ENCODE measurements around the gene KIF5C.
"Not testable (repeated sequence)": the region's sequence is repeated elsewhere in the genome, so short reads cannot be mapped to it uniquely, and the experiment has no call there.

Gene KIF5C

GRCh38 chr2:148874868-148875341, at the start of gene KIF5C:
KIF5C (plus strand) TSS chr2:148875227; CDS start chr2:148875618, 391 bp downstream.
- DNase-seq (ENCODE audit: extremely low read depth in 1 of 2, low read depth in 1 of 2) = peak; percentile 76 to 86

DNA sequence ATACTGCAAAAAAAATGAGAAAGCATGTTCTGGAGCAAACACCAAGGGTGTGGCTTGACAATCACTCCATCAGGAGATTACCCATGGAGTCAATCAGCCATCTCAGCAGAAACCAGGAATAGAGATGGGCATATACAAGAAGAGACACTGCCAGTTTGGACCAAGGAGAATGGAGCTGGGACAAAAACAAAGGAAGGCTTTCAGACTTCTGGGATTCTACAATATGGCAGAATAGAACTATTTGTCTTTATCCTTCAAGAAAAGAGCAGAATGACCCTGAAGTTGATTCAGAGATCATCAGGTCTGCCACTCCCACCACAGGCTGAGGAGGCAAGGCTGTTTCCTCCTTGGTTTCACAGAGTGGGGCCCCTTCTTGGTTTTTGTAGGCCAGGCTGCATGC, 48.2 kb upstream of the KIF5C start:
- no peak for DNase-seq (ENCODE audit: extremely low read depth in 1 of 2, low read depth in 1 of 2)

GRCh38 chr2:148828941-148829340, 46.1 kb upstream of the KIF5C start:
- no peak for DNase-seq (ENCODE audit: extremely low read depth in 1 of 2, low read depth in 1 of 2)

DNA sequence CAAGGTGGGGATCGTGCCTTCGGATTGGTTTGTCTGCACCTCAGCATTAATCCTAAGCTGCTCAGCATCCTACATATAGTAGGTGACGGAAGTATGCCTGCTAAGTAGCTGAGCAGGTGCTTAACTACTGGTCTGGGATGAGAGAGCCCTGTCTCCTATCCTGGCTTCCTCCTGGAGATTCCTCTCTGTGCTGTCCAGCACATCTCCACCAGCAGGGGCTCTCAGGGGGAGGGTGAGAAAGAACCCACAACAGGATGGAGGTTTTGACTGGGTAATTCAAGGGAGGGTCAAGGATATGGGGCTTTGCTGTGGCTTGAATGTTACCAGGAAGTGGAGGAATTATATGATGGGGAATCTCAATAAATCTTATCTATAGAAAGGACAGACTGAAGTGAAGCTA, 45.4 kb upstream of the KIF5C start:
- no peak for DNase-seq (ENCODE audit: extremely low read depth in 1 of 2, low read depth in 1 of 2)

- DNase-seq (ENCODE audit: extremely low read depth in 1 of 2, low read depth in 1 of 2) = no peak
These were observed 42.4 kb upstream of the KIF5C start for GRCh38 chr2:148832637-148833036.

DNA sequence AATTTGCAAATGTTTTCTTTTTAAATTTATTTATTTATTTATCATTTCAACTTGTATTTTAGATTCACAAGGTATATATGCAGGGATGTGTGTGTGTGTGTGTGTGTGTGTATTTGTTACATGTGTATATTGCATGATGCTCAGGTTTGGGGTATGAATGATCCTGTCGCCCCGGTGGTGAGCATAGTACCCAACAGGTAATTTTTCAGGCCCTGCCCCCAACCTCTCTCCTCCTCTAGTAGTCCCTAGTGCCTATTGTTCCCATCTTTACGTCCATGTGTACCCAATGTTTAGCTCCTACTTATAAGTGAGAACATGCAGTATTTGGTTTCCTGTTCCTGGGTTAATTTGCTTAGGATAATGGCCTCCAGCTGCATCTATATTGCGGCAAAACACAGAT, 33.0 kb upstream of the KIF5C start:
- no peak for DNase-seq (ENCODE audit: extremely low read depth in 1 of 2, low read depth in 1 of 2)

GRCh38 chr2:148848146-148848545, 26.9 kb upstream of the KIF5C start:
- DNase-seq (ENCODE audit: extremely low read depth in 1 of 2, low read depth in 1 of 2) = no peak

GRCh38 chr2:148853458-148853857, 21.6 kb upstream of the KIF5C start:
- DNase-seq (ENCODE audit: extremely low read depth in 1 of 2, low read depth in 1 of 2) = no peak

DNA sequence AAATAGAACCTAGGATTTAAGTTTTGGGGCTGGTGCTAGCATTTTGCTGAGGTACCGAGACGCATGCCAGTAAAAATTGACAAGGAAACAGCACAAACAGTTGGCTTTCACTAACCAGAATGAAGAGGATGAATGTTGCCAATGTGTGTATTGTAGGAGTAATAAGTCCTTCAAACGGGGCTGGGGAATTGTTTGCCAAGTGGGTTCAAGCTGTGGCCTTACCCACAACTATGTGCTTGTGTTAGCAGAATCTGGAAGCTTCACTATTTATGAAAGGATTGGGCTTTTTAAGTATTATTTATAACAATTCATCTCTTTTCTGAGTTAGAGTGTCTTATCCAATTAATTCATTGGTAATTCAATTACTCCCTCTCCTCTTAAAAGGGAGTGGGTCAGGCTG, 15.0 kb upstream of the KIF5C start:
- DNase-seq (ENCODE audit: extremely low read depth in 1 of 2, low read depth in 1 of 2) = no peak

- DNase-seq (ENCODE audit: extremely low read depth in 1 of 2, low read depth in 1 of 2) = no peak
These were observed 13.7 kb upstream of the KIF5C start for GRCh38 chr2:148861367-148861766.

- DNase-seq (ENCODE audit: extremely low read depth in 1 of 2, low read depth in 1 of 2) = not testable (repeated sequence)
These were observed 12.5 kb upstream of the KIF5C start for GRCh38 chr2:148862478-148862877.

- no peak for DNase-seq (ENCODE audit: extremely low read depth in 1 of 2, low read depth in 1 of 2)
These were observed 9.5 kb upstream of the KIF5C start for GRCh38 chr2:148865512-148865911.

DNA sequence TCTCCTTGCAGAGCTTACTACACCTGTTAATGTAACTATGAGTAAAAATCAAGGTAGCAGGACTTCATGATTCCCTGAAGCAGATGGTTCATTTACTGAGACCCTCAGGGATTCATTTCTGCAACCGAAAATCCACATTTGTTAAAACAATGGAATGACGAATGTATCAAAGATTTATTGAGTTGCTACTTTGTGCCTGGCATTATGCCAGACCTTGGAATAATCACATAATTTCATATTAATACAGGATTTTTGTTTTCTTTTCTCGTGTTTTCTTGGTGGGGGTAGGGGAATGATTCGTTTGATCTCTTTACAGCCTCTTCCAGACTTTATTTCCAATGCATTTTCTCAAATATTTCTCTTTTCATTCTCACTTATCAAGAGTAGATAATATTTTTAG, 8.9 kb upstream of the KIF5C start:
- no peak for DNase-seq (ENCODE audit: extremely low read depth in 1 of 2, low read depth in 1 of 2)

- DNase-seq (ENCODE audit: extremely low read depth in 1 of 2, low read depth in 1 of 2) = no peak
These were observed 7.8 kb upstream of the KIF5C start for GRCh38 chr2:148867079-148867769.

DNA sequence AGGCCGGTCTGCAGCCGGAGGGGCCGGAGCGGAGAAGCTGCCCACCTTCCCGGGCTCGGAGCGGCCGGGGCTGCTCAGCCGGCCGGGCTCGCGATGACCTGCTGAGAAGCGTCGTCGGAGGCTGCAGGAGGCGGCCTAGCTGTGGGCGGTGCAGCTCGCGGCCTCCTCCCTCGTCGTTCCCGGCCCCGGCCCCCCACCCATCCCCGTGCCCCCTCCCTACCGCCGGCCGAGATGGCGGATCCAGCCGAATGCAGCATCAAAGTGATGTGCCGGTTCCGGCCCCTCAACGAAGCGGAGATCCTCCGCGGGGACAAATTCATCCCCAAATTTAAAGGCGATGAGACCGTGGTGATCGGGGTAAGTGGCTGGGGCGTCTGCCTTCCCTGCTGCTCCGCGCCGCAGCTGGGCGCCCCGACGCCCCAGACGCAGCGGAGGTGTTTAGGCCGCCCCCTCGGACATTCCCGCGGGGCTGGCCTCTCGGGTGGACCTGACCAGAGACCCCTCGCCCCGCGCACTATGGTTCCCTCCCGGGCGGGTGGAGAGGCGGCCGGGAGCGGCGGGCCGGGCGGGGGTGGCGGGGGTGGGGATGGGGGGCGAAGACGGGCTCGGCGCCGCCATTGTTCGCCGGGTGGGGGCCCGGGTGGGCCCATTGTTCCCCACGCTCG, 492 bp downstream of the KIF5C start:
- DNase-seq (ENCODE audit: extremely low read depth in 1 of 2, low read depth in 1 of 2) = no peak

DNA sequence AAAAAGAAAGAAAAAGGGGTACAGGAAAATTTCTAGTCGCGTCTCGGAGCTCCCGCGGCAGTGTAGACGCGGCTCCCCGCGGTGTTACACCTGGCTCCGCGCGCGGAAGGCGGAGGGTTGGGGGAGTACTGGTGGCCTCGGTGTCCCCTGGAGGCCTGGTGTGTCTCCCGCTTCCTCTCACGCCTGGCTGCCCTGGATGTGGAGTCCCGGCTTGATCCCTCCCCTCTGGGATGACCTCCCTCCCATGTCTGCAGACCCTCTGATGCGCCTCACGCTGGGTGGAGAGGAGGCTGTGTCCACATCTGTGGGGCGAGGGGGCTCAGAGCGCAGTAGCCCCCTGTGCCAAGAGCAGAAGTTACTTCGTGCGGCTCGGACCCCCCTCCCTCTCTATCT, 1.2 kb downstream of the KIF5C start:
- DNase-seq (ENCODE audit: extremely low read depth in 1 of 2, low read depth in 1 of 2) = no peak

DNA sequence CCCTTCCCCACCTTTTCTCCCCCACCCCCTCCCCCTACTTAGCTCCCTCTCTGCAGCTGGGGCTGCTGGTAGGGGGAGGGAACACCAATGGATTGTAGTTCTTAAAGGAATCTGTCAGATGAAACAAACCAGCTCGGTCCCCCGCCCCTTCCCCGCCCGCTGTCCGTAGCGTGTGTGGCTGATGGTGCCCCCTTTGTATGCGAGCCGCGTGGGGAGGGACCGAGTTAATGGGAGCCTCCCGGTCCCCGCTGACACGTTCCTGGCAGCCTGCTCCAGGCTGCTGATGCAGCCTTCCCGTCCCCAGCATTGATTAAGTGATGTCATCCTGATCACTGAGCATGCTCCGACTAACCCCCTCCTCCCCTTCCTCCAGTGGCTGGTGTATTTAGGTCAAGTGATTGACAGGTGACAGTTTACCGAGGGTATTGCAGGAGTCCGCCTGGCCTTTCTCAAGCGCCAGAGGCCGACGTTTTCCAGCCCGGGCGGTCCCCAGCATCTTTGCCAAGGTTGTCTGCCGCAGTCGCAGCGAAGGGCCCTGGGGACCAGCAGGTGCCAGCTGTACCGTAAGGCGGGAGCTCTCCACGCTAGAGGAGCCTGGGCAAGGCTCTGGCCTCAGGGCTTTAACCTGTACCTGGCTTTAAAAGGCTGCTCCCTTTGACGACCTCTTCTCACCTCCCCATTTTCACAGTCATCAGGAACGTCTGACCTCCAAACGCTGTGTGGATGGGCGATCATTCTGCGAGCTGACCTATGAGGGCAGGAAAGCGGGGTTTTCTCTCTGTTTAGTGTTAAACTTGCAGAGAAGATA, 1.8 kb downstream of the KIF5C start:
- peak in 1 of 2 donors; percentile 45 for DNase-seq (ENCODE audit: extremely low read depth in 1 of 2, low read depth in 1 of 2)

GRCh38 chr2:148877403-148877740, 2.3 kb downstream of the KIF5C start:
- DNase-seq (ENCODE audit: extremely low read depth in 1 of 2, low read depth in 1 of 2) = no peak

- DNase-seq (ENCODE audit: extremely low read depth in 1 of 2, low read depth in 1 of 2) = no peak
These were observed 5.6 kb downstream of the KIF5C start for GRCh38 chr2:148880636-148881035.

- no peak for DNase-seq (ENCODE audit: extremely low read depth in 1 of 2, low read depth in 1 of 2)
These were observed 7.0 kb downstream of the KIF5C start for GRCh38 chr2:148882051-148882450.

DNA sequence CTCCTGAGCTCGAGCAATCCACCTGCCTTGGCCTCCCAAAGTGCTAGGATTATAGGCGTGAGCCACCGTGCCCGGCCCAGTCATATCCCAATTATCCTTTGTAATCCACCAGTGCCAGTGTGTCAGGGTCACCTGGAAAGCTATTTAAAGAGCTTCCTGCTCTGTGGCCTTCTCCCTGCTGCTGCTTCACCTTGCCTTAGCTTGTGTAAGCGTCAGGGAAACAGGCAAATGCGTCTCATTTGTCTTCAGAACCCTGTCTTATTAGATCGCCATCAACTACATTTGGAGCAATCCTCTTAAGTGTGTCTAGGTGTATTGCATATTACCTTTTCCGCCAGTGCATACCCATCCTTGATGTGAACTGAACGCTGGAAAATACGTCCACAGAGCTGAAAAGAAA, 10.2 kb downstream of the KIF5C start:
- DNase-seq (ENCODE audit: extremely low read depth in 1 of 2, low read depth in 1 of 2) = no peak

GRCh38 chr2:148885988-148886387, 11.0 kb downstream of the KIF5C start:
- DNase-seq (ENCODE audit: extremely low read depth in 1 of 2, low read depth in 1 of 2) = no peak
